Stimulated activated CD8-positive, alpha-beta memory T cell treated with anti-CD3 and anti-CD28 coated beads, Interleukin-12 subunit alpha, Interleukin-12 subunit beta, amount 100 ng/mL, for 24 hours (primary cell): Measurements from ENCODE around the gene RFPL1.
"Not testable (repeated sequence)": the region's sequence is repeated elsewhere in the genome, so short reads cannot be mapped to it uniquely, and the experiment has no call there.

Experiments used
- DNase-seq: peaks from one replicate; pipeline ENCODE4 v3.0.0-alpha.2; 2020; ENCODE audit errors: extremely low read depth

Gene RFPL1

GRCh38 chr22:29438283-29438682 is at the start of gene RFPL1:
RFPL1 (plus strand) TSS chr22:29438583.
- DNase-seq: not testable (repeated sequence)

GRCh38 chr22:29388759-29389090 is 49.7 kb upstream of the RFPL1 start:
- no peak for DNase-seq

GRCh38 chr22:29390270-29390669 is 48.1 kb upstream of the RFPL1 start:
- no peak for DNase-seq

GRCh38 chr22:29391546-29391945 is 46.8 kb upstream of the RFPL1 start:
- DNase-seq: no peak

GRCh38 chr22:29393019-29393608 is 45.3 kb upstream of the RFPL1 start:
- no peak for DNase-seq

- DNase-seq: no peak
These were observed 43.3 kb upstream of the RFPL1 start for GRCh38 chr22:29394931-29395581.

GRCh38 chr22:29396126-29396525 is 42.3 kb upstream of the RFPL1 start:
- no peak for DNase-seq

GRCh38 chr22:29397791-29398190 is 40.6 kb upstream of the RFPL1 start:
- DNase-seq: no peak

GRCh38 chr22:29400576-29400975 is 37.8 kb upstream of the RFPL1 start:
- no peak for DNase-seq

- not testable (repeated sequence) for DNase-seq
These were observed 36.8 kb upstream of the RFPL1 start for GRCh38 chr22:29401538-29401937.

GRCh38 chr22:29408940-29409339 is 29.4 kb upstream of the RFPL1 start:
- DNase-seq: no peak

GRCh38 chr22:29411569-29412211 is 26.7 kb upstream of the RFPL1 start:
- DNase-seq: not testable (repeated sequence)

- DNase-seq: not testable (repeated sequence)
These were observed 25.6 kb upstream of the RFPL1 start for GRCh38 chr22:29412772-29413171.

- DNase-seq: not testable (repeated sequence)
These were observed 23.3 kb upstream of the RFPL1 start for GRCh38 chr22:29414951-29415591.

GRCh38 chr22:29418704-29419103 is 19.7 kb upstream of the RFPL1 start:
- not testable (repeated sequence) for DNase-seq

- no peak for DNase-seq
These were observed 11.9 kb upstream of the RFPL1 start for GRCh38 chr22:29426476-29426875.

- DNase-seq: no peak
These were observed 11.1 kb upstream of the RFPL1 start for GRCh38 chr22:29427176-29427760.

- no peak for DNase-seq
These were observed 6.4 kb upstream of the RFPL1 start for GRCh38 chr22:29431986-29432385.

- no peak for DNase-seq
These were observed 4.5 kb upstream of the RFPL1 start for GRCh38 chr22:29433856-29434255.

- no peak for DNase-seq
These were observed 4.1 kb upstream of the RFPL1 start for GRCh38 chr22:29434288-29434687.

GRCh38 chr22:29435236-29436136 is 2.9 kb upstream of the RFPL1 start:
- DNase-seq: no peak
